Astrocyte of the hippocampus (primary cell): ENCODE data around the gene PROK2.

Experiments used
- DNase-seq: peaks from one replicate; pipeline ENCODE4 v3.0.0; 2011; ENCODE audit warnings: low read depth, low spot score

Gene PROK2

GRCh38 chr3:71784914-71785531 lies at the start of gene PROK2:
TSS of gene PROK2 (minus strand) at chr3:71785148. CDS start at chr3:71785052, 96 bp downstream.
- peak; percentile 34 for DNase-seq

GRCh38 chr3:71831599-71831998 lies 46.7 kb upstream of the PROK2 start:
- no peak for DNase-seq

- no peak for DNase-seq
These were observed 40.8 kb upstream of the PROK2 start for GRCh38 chr3:71825551-71826283.

GRCh38 chr3:71821116-71821515 lies 36.2 kb upstream of the PROK2 start:
- DNase-seq = no peak

- no peak for DNase-seq
These were observed 32.3 kb upstream of the PROK2 start for GRCh38 chr3:71817262-71817661.

GRCh38 chr3:71816767-71817156 lies 31.8 kb upstream of the PROK2 start:
- DNase-seq = no peak

- no peak for DNase-seq
These were observed 30.6 kb upstream of the PROK2 start for GRCh38 chr3:71815340-71816067.

- DNase-seq = no peak
These were observed 28.8 kb upstream of the PROK2 start for GRCh38 chr3:71813704-71814103.

GRCh38 chr3:71813073-71813472 lies 28.1 kb upstream of the PROK2 start:
- DNase-seq = no peak

- DNase-seq = no peak
These were observed 25.1 kb upstream of the PROK2 start for GRCh38 chr3:71810056-71810455.

GRCh38 chr3:71809321-71810026 lies 24.5 kb upstream of the PROK2 start:
- DNase-seq = no peak

- DNase-seq = no peak
These were observed 21.8 kb upstream of the PROK2 start for GRCh38 chr3:71806736-71807135.

GRCh38 chr3:71805691-71806090 lies 20.7 kb upstream of the PROK2 start:
- DNase-seq = no peak

GRCh38 chr3:71805199-71805598 lies 20.3 kb upstream of the PROK2 start:
- DNase-seq = no peak

- DNase-seq = no peak
These were observed 18.3 kb upstream of the PROK2 start for GRCh38 chr3:71803248-71803647.

- no peak for DNase-seq
These were observed 17.0 kb upstream of the PROK2 start for GRCh38 chr3:71801986-71802385.

- no peak for DNase-seq
These were observed 15.1 kb upstream of the PROK2 start for GRCh38 chr3:71800023-71800422.

- DNase-seq = no peak
These were observed 12.5 kb upstream of the PROK2 start for GRCh38 chr3:71797455-71797854.

- DNase-seq = no peak
These were observed 11.3 kb upstream of the PROK2 start for GRCh38 chr3:71796290-71796689.

- DNase-seq = no peak
These were observed 6.7 kb upstream of the PROK2 start for GRCh38 chr3:71791634-71792033.

- DNase-seq = no peak
These were observed 5.0 kb upstream of the PROK2 start for GRCh38 chr3:71789922-71790321.

GRCh38 chr3:71787851-71788405 lies 3.0 kb upstream of the PROK2 start:
- no peak for DNase-seq
